Lower lobe of right lung (tissue), 2 donors: ENCODE data around the gene HSD17B12. TPM values are rescaled to one million over a fixed set of nuclear protein-coding genes. Genes with fewer than 3 reads are reported as not detected.
A peak's percentile ranks its signal among the peaks of the same experiment; 100 is the strongest.

Source experiments
- ATAC-seq, 2 donors: fragments of 200-7000 bp; cut with Tn5 transposase; one replicate each; pipeline ENCODE4 v1.9.1; 2020 to 2022; ENCODE audit warnings: mild to moderate bottlenecking in 2 of 2, moderate library complexity in 2 of 2
- DNase-seq: peaks from one replicate; pipeline ENCODE4 v3.0.0-alpha.2; 2020
- H3K27ac ChIP-seq: fragments of 200-600 bp; one replicate; pipeline ENCODE4 v1.8.0; 2022
- H3K27me3 ChIP-seq: fragments of 200-600 bp; one replicate; pipeline ENCODE4 v1.8.0; 2022; ENCODE audit warnings: low read depth
- H3K36me3 ChIP-seq: fragments of 200-600 bp; one replicate; pipeline ENCODE4 v1.8.0; 2022; ENCODE audit warnings: mild to moderate bottlenecking
- H3K4me1 ChIP-seq: fragments of 200-600 bp; one replicate; pipeline ENCODE4 v1.8.0; 2022
- H3K4me3 ChIP-seq: fragments of 200-600 bp; one replicate; pipeline ENCODE4 v1.8.0; 2022; ENCODE audit warnings: mild to moderate bottlenecking
- H3K9me3 ChIP-seq: fragments of 200-600 bp; one replicate; pipeline ENCODE4 v1.8.0; 2022
- CTCF ChIP-seq: fragments of 200-600 bp; IDR thresholded peaks from one replicate; pipeline ENCODE4 v1.8.0; 2022; ENCODE audit warnings: antibody characterized with exemption, mild to moderate bottlenecking
- intact Hi-C: fragments of 100-400 bp; cut with DNase I; formaldehyde crosslinking; loops from one replicate; pipeline ENCODE4 v1.11.0; 2022
- total RNA-seq: library from RNA; stranded (reverse); fragmentation: NEBNext Ultra II Directional; extraction: Animal tissue kit (Norgen Biotek cat#: 25700); gene quantifications from one replicate; pipeline ENCODE4 v1.2.1, GENCODE V29; 2021
- donor health status: DM: no; HTN: yes; CAD: no; lungs with severe emphysema.

Gene HSD17B12
- total RNA-seq, 1 donor from 2014 or later: 101 TPM

- Histone ChIP-seq H3K9me3 (no peaks in the 10 kb centered on the region), H3K36me3 (no peaks in the 10 kb centered on the region), H3K4me1 (peaks cover 16% of the 10 kb centered on the region), H3K27me3 (no peaks in the 10 kb centered on the region), H3K27ac (no peak overlapping the region), H3K4me3 (no peak overlapping the region)
- peak; percentile 58 for ATAC-seq
- DNase-seq: no peak
- TF ChIP-seq CTCF: no peak
- intact Hi-C loops: no loop called here
Measured at GRCh38 chr11:43830928-43831440, 150.4 kb downstream of the HSD17B12 start.

- Histone ChIP-seq H3K36me3 (no peaks in the 10 kb centered on the region), H3K9me3 (no peaks in the 10 kb centered on the region), H3K4me3 (no peak overlapping the region), H3K4me1 (peaks cover 16% of the 10 kb centered on the region), H3K27ac (no peak overlapping the region), H3K27me3 (no peaks in the 10 kb centered on the region)
- ATAC-seq: no peak
- DNase-seq: no peak
- TF ChIP-seq CTCF: no peak
- intact Hi-C loops: no loop called here
Measured at GRCh38 chr11:43832536-43832935, 152.0 kb downstream of the HSD17B12 start.

GRCh38 chr11:43833657-43834073 lies 153.1 kb downstream of the HSD17B12 start:
- H3K4me3 ChIP-seq: no peak overlapping the region
- no peak for DNase-seq
- TF ChIP-seq CTCF: no peak
- H3K4me1 ChIP-seq: peaks cover 16% of the 10 kb centered on the region
- ATAC-seq: peak; percentile 75 to 80
- intact Hi-C loops: no loop called here
- H3K27me3 ChIP-seq: no peaks in the 10 kb centered on the region
- H3K27ac ChIP-seq: peak overlapping the region; percentile 13
- peaks cover 2% of the 10 kb centered on the region for H3K36me3 ChIP-seq
- no peaks in the 10 kb centered on the region for H3K9me3 ChIP-seq

- Histone ChIP-seq H3K27ac (no peak overlapping the region), H3K4me1 (peaks cover 16% of the 10 kb centered on the region), H3K4me3 (no peak overlapping the region), H3K36me3 (peaks cover 8% of the 10 kb centered on the region), H3K9me3 (no peaks in the 10 kb centered on the region), H3K27me3 (no peaks in the 10 kb centered on the region)
- intact Hi-C loops: no loop called here
- no peak for TF ChIP-seq CTCF
- DNase-seq (no peak), ATAC-seq (no peak)
Measured at GRCh38 chr11:43834286-43834685, 153.7 kb downstream of the HSD17B12 start.

- Histone ChIP-seq H3K27ac (no peak overlapping the region), H3K4me3 (no peak overlapping the region), H3K4me1 (peaks cover 16% of the 10 kb centered on the region), H3K36me3 (peaks cover 9% of the 10 kb centered on the region), H3K9me3 (no peaks in the 10 kb centered on the region), H3K27me3 (no peaks in the 10 kb centered on the region)
- intact Hi-C loops: no loop called here
- no peak for TF ChIP-seq CTCF
- DNase-seq: no peak
- ATAC-seq: peak in 1 of 2 donors; percentile 55
Measured at GRCh38 chr11:43835104-43835503, 154.6 kb downstream of the HSD17B12 start.

- no peak for DNase-seq
- intact Hi-C loops: no loop called here
- H3K9me3 ChIP-seq: no peaks in the 10 kb centered on the region
- ATAC-seq: no peak
- peaks cover 15% of the 10 kb centered on the region for H3K36me3 ChIP-seq
- H3K27ac ChIP-seq: no peak overlapping the region
- no peak for TF ChIP-seq CTCF
- H3K27me3 ChIP-seq: no peaks in the 10 kb centered on the region
- peaks cover 16% of the 10 kb centered on the region for H3K4me1 ChIP-seq
- no peak overlapping the region for H3K4me3 ChIP-seq
Measured at GRCh38 chr11:43837879-43838278, 157.3 kb downstream of the HSD17B12 start.
